Measurements from ENCODE around the gene STK32C. TPM values are rescaled to one million over a fixed set of nuclear protein-coding genes. Genes with fewer than 3 reads are reported as not detected.

STK32C gene
- total and polyA plus RNA-seq, 2 of the 4 experiments (the other 2 are of a cell fraction): 5.0 to 8.3 TPM

DNA sequence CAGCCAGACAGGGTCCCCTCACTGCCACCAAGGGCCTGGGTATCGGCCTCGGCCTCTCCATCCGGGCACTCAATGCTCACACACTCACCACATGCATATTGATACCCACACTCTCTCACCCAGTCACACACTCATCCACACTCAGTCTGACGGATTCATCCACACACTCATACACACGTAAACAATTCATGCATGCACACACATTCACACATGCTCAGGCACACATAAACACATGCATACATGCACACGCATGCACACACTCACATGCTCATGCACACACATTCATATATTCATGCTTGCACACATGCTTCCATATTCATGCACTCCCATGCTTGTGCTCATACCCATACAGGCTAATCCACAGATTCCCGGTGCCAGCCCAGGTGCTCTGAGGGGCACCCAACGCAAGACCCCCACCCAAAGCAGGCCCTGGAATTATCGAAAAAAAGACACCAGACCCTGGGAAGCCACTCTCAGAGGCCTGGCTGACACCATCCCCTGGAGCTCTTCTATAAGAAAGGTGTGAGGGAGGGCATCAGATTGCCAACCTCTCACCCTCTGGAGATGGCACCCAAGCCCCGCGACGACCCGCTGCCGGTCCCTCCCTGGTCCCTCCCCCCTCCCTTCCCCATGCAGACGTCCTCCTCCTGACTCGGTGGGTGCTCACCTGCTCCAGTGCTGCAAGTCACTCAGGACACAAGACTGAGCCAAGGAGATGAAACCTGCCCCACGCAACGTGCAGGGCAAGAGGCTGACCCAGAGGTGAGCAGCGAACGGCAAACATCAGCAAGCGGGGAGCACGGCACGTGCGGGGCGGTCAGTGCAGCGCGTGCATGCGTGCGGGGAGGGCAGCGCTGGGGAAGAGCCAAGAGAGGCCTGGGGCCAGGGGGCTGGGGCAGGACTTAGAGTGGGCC lies 15.2 kb downstream of the STK32C start:
- Histone ChIP-seq H3K4me1 (ENCODE audit: control insufficient read depth, insufficient read depth, low read length) (no peaks in the 10 kb centered on the region), H3K9me1 (ENCODE audit: insufficient read depth, low read length) (no peaks in the 10 kb centered on the region), H4K8ac (ENCODE audit: low read depth in 2 of 2, low read length in 2 of 2) (no peak overlapping the region), H3K4me3 (ENCODE audit: insufficient read depth, low read depth, low read length) (no peak overlapping the region), H3K23ac (ENCODE audit: low read depth, low read length) (no peak overlapping the region), H2BK120ac (ENCODE audit: low read depth, low read length) (no peak overlapping the region), H2BK5ac (ENCODE audit: low read depth, low read length, poor library complexity, severe bottlenecking) (no peak overlapping the region), H3K56ac (ENCODE audit: extremely low read depth, insufficient read depth, low read length) (no peak overlapping the region), H3K9ac (ENCODE audit: low read depth, low read length) (no peak overlapping the region), H2AK5ac (ENCODE audit: low read depth, low read length) (no peak overlapping the region), H3K27me3 (ENCODE audit: control insufficient read depth, insufficient read depth, low read length) (peaks cover 8% of the 10 kb centered on the region), H3K18ac (ENCODE audit: low read depth, low read length) (no peak overlapping the region), H3K36me3 (ENCODE audit: control insufficient read depth, insufficient read depth, low read length) (no peaks in the 10 kb centered on the region), H3K4ac (ENCODE audit: low read depth, low read length) (no peak overlapping the region), H2AK9ac (replicated peaks; ENCODE audit: low read depth, low read length, poor library complexity) (no peak overlapping the region), H3K9me3 (ENCODE audit: control insufficient read depth, insufficient read depth, low read length) (peaks cover 2% of the 10 kb centered on the region), H4K91ac (ENCODE audit: insufficient read depth, low read depth, low read length) (no peak overlapping the region), H4K20me1 (ENCODE audit: insufficient read depth, low read length) (no peaks in the 10 kb centered on the region), H3K4me2 (ENCODE audit: low read depth, low read length) (no peak overlapping the region), H2BK20ac (ENCODE audit: low read depth, low read length) (no peak overlapping the region), H2BK15ac (ENCODE audit: low read depth, low read length) (no peak overlapping the region), H3K27ac (ENCODE audit: insufficient read depth, low read length) (no peak overlapping the region), H3K79me1 (ENCODE audit: low read depth in 1 of 2, low read length in 2 of 2) (no peaks in the 10 kb centered on the region), H4K5ac (ENCODE audit: low read depth, low read length) (no peak overlapping the region), H3K14ac (replicated peaks; ENCODE audit: low read depth, low read length) (no peak overlapping the region), H2AFZ (replicated peaks; ENCODE audit: low read length, poor library complexity) (no peak overlapping the region)
- WGBS, 2 experiments (ENCODE audit: extremely low coverage in 2 of 2, insufficient read length in 1 of 2): 65% methylated on average over 8 of the region's 30 CpGs; no CpG with 5 or more reads in 1 of the 2 experiments
- no TSS peak for BruUV-seq (replicated peaks)
- DNase-seq: no peak
- TF ChIP-seq MAZ (IDR thresholded peaks at IDR 0.05; ENCODE audit: borderline replicate concordance, low read depth, low read length) (no peak), NFE2L2 (IDR thresholded peaks at IDR 0.05; ENCODE audit: low read depth, low read length) (no peak), BHLHE40 (IDR thresholded peaks at IDR 0.05; ENCODE audit: low read depth, low read length) (no peak), RAD21 (IDR thresholded peaks at IDR 0.05; ENCODE audit: low read length) (no peak), ELK1 (IDR thresholded peaks at IDR 0.05; ENCODE audit: borderline replicate concordance, low read depth, low read length) (no peak), CEBPB (IDR thresholded peaks at IDR 0.05; ENCODE audit: low read depth, low read length) (no peak), RCOR1 (IDR thresholded peaks at IDR 0.05; ENCODE audit: insufficient replicate concordance, low read length) (no peak)
- TF ChIP-seq, protein P1, sequence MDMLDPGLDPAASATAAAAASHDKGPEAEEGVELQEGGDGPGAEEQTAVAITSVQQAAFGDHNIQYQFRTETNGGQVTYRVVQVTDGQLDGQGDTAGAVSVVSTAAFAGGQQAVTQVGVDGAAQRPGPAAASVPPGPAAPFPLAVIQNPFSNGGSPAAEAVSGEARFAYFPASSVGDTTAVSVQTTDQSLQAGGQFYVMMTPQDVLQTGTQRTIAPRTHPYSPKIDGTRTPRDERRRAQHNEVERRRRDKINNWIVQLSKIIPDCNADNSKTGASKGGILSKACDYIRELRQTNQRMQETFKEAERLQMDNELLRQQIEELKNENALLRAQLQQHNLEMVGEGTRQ (IDR thresholded peaks at IDR 0.05; ENCODE audit: low read depth, low read length): no peak
- dilution Hi-C loops (cut with HindIII; ENCODE audit: low sequenced_read_pairs, unreplicated experiment) (no loop called here), in situ Hi-C loops (cut with MboI; ENCODE audit: low sequenced_read_pairs) (no loop called here), intact Hi-C loops (cut with micrococcal nuclease) (no loop called here)
- no peak for ATAC-seq (ENCODE audit: low read depth)
- ChIA-PET CTCF (no interaction called here), POLR2A (ENCODE audit: unreplicated experiment) (no interaction called here)
